ENCODE data around the gene NENF. TPM values are rescaled to one million over a fixed set of nuclear protein-coding genes. Genes with fewer than 3 reads are reported as not detected.

Gene NENF
- total RNA-seq, 4 donors from 2014 or later, result 74.8 to 149 (median 112) TPM

DNA sequence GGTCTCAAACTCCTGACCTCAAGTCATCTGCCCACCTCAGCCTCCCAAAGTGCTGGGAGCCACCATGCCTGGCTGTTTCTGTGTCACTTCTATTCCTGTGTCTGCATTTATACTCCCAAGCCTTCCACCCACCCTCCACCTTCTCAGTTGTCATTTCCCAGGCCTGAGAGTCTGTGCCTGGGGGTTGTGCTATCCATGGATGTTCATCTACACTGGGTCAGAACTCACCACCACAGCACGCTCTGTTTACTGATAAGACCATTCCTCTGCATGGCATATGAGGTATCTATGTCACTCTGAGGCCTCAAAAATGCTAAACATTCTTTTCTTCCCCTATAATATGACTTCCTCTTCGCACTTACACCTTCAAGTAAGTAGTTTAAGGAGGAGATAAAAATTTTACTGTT, 6.1 kb downstream of the NENF start:
- Histone ChIP-seq H3K27ac (no peak overlapping the region), H3K36me3 (peaks cover 0 to under 1% of the 10 kb centered on the region in 2 donors), H3K4me3 (no peak overlapping the region), H3K9me3 (no peaks in the 10 kb centered on the region), H3K4me1 (peaks cover 10 to 29% of the 10 kb centered on the region in 2 donors), H3K27me3 (no peaks in the 10 kb centered on the region)
- in situ Hi-C loops (cut with MboI; ENCODE audit: low sequenced_read_pairs in 4 of 4) (loop anchor here in 1 of 4 donors (25.0 kb wide), 1 partner anchor 752 kb away; the partner anchor contains the start of gene NEK2), intact Hi-C loops (cut with DNase I; ENCODE audit: low total_unique reads) (loop anchor here (10.0 kb wide), 1 partner anchor 404 kb away; the partner anchor contains the start of genes DTL and INTS7)
- TF ChIP-seq, protein P1, sequence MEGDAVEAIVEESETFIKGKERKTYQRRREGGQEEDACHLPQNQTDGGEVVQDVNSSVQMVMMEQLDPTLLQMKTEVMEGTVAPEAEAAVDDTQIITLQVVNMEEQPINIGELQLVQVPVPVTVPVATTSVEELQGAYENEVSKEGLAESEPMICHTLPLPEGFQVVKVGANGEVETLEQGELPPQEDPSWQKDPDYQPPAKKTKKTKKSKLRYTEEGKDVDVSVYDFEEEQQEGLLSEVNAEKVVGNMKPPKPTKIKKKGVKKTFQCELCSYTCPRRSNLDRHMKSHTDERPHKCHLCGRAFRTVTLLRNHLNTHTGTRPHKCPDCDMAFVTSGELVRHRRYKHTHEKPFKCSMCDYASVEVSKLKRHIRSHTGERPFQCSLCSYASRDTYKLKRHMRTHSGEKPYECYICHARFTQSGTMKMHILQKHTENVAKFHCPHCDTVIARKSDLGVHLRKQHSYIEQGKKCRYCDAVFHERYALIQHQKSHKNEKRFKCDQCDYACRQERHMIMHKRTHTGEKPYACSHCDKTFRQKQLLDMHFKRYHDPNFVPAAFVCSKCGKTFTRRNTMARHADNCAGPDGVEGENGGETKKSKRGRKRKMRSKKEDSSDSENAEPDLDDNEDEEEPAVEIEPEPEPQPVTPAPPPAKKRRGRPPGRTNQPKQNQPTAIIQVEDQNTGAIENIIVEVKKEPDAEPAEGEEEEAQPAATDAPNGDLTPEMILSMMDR (IDR thresholded peaks at IDR 0.05 in 4 of 5, conservative IDR thresholded peaks at IDR 0.05 in 1 of 5), result no peak
- no peak for TF ChIP-seq POLR2A (IDR thresholded peaks at IDR 0.05)
- DNase-seq (no peak), ATAC-seq (no peak)

DNA sequence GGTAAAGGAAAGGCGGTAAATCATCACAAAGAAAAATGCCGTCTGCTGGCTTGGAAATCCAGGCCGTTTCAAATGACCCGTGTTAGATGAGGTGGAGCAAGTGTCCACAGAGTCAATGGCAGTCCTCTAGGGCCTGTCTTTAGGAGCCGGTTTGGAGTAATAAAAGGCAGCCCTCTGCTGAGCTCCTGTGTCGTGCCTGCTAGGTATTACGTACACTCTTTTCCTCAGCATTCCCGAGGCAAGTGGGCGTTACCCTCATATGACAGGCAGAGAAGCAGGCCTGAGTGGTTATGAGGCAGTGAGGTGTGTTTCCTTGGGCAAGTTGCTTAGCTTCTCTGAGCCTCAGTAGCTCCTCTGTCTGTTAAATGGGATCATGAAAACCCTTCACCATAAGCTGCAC, 7.7 kb downstream of the NENF start:
- H3K27me3 ChIP-seq, result no peaks in the 10 kb centered on the region
- no peak for ATAC-seq
- in situ Hi-C loops (cut with MboI; ENCODE audit: low sequenced_read_pairs in 4 of 4), result loop anchor here in 2 of 4 donors (10.0 to 25.0 kb wide), 2 partner anchors 66 to 753 kb away; partner anchors contain the start of gene NEK2 (in 1 of the 2)
- H3K36me3 ChIP-seq, result peaks cover 0 to 16% of the 10 kb centered on the region in 2 donors
- no peaks in the 10 kb centered on the region for H3K9me3 ChIP-seq
- H3K4me1 ChIP-seq, result peaks cover 8 to 22% of the 10 kb centered on the region in 2 donors
- no peak overlapping the region for H3K4me3 ChIP-seq
- DNase-seq, result no peak
- no peak overlapping the region for H3K27ac ChIP-seq
- intact Hi-C loops (cut with DNase I; ENCODE audit: low total_unique reads), result no loop called here
- TF ChIP-seq, protein P1 (IDR thresholded peaks at IDR 0.05 in 4 of 5, conservative IDR thresholded peaks at IDR 0.05 in 1 of 5), result no peak
- no peak for TF ChIP-seq POLR2A (IDR thresholded peaks at IDR 0.05)

DNA sequence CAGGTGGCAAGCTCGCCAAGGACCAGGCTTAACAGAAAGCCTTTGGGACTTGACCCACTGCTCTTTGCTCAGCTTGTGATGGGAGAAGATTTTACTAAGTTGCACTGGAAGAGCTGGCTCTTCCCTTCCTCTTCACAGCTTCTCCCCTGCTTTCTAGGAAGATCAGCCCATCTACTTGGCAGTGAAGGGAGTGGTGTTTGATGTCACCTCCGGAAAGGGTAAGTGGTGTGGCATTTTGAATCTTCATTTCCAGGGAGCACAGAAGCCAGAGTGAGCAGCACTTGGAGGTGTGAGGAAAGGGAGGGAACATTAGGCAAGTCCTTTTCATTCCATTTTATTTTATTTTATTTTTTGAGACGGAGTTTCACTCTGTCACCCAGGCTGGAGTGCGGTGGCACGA, 9.7 kb downstream of the NENF start:
- no peak overlapping the region for H3K27ac ChIP-seq
- in situ Hi-C loops (cut with MboI; ENCODE audit: low sequenced_read_pairs in 4 of 4) (loop anchor here in 2 of 4 donors (10.0 to 25.0 kb wide), 2 partner anchors 68 to 755 kb away; partner anchors contain the start of gene NEK2 (in 1 of the 2)), intact Hi-C loops (cut with DNase I; ENCODE audit: low total_unique reads) (no loop called here)
- peaks cover 8 to 22% of the 10 kb centered on the region in 2 donors for H3K4me1 ChIP-seq
- H3K9me3 ChIP-seq, result no peaks in the 10 kb centered on the region
- TF ChIP-seq POLR2A (IDR thresholded peaks at IDR 0.05), result no peak
- TF ChIP-seq, protein P1 (IDR thresholded peaks at IDR 0.05 in 4 of 5, conservative IDR thresholded peaks at IDR 0.05 in 1 of 5), result no peak
- no peaks in the 10 kb centered on the region for H3K27me3 ChIP-seq
- no peak overlapping the region for H3K4me3 ChIP-seq
- H3K36me3 ChIP-seq, result peaks cover 0 to 30% of the 10 kb centered on the region in 2 donors
- ATAC-seq (no peak), DNase-seq (no peak)

DNA sequence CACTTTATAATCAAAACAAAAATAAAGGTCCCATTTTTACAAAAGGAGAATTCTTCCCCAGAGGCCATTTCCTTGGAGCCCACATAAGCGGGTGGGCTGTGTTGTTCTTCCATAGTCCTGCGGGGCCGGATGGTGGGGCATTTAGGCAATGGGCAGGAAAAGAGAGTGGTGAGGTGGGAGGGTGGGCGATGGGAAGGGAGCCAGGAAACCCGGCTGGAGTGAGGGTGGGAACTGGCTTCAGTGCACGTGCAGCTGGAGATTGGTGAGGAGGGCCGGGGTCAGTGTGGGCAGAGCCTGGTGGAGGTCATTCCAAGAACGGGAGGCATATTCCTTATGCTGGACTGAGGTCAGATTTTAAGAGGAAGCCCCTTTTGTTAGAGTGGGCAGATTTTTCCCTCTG, 13.6 kb downstream of the NENF start:
- Histone ChIP-seq H3K36me3 (peaks cover 0 to 30% of the 10 kb centered on the region in 2 donors), H3K9me3 (no peaks in the 10 kb centered on the region), H3K27me3 (no peaks in the 10 kb centered on the region), H3K4me1 (peaks cover 1 to 19% of the 10 kb centered on the region in 2 donors), H3K4me3 (no peak overlapping the region), H3K27ac (no peak overlapping the region)
- in situ Hi-C loops (cut with MboI; ENCODE audit: low sequenced_read_pairs in 4 of 4), result loop anchor here in 2 of 4 donors (10.0 to 25.0 kb wide), 2 partner anchors 72 to 759 kb away; partner anchors contain the start of gene NEK2 (in 1 of the 2)
- intact Hi-C loops (cut with DNase I; ENCODE audit: low total_unique reads), result no loop called here
- TF ChIP-seq, protein P1 (IDR thresholded peaks at IDR 0.05 in 4 of 5, conservative IDR thresholded peaks at IDR 0.05 in 1 of 5), result no peak
- no peak for TF ChIP-seq POLR2A (IDR thresholded peaks at IDR 0.05)
- no peak for DNase-seq
- ATAC-seq, result no peak

Data from gastrocnemius medialis (tissue), 4 donors.